SK-N-SH (cell line): Measurements from ENCODE around the gene HNRNPAB. TPM values are rescaled to one million over a fixed set of nuclear protein-coding genes. Genes with fewer than 3 reads are reported as not detected.

Experiments used
- CTCF ChIA-PET: fragments of 300-600, 350-600 bp; formaldehyde crosslinking; extraction: SDS; loops from one replicate; lab custom pipeline; 2021; lab: Yijun Ruan, JAX
- POLR2A ChIA-PET: fragments of 350-600 bp; sonication (Branson Sonifier 250); formaldehyde crosslinking; extraction: SDS; loops from one replicate; lab custom pipeline; 2020; ENCODE audit warnings: antibody characterized with exemption, inconsistent platforms; lab: Yijun Ruan, JAX
- DNase-seq: peaks from one replicate; pipeline ENCODE4 v3.0.0; 2012
- H2AFZ ChIP-seq: fragments of 200-600 bp; sonication (generic); 2 replicates; pipeline ENCODE4 v1.8.1; 2016; ENCODE audit warnings: antibody characterized with exemption, mild to moderate bottlenecking, low read depth
- H3F3A ChIP-seq: fragments of 200-600 bp; sonication (generic); replicated peaks from 2 replicates; pipeline ENCODE3; 2016; ENCODE audit warnings: antibody characterized with exemption, mild to moderate bottlenecking; ENCODE audit not compliant: insufficient read depth
- H3K27ac ChIP-seq, 2 experiments: fragments of 200-500 bp in 1 of 2; fragments of 200-600 bp in 1 of 2; sonication (Bioruptor generic) in 1 of 2; sonication (generic), shearing (Covaris generic) in 1 of 2; 2 replicates each; pipeline versions ENCODE4 v1.5.1 to v1.6.1; 2014 to 2016; ENCODE audit warnings: low read depth in 2 of 2, inconsistent platforms in 1 of 2, low read length in 1 of 2, mild to moderate bottlenecking in 1 of 2, mixed read lengths in 1 of 2
- H3K27me3 ChIP-seq: fragments of 200-600 bp; sonication (generic), shearing (Covaris generic); 2 replicates; pipeline ENCODE4 v1.6.1; 2016; ENCODE audit warnings: mixed run types; ENCODE audit not compliant: insufficient read depth
- H3K36me3 ChIP-seq, 2 experiments: fragments of 200-500 bp in 1 of 2; fragments of 200-600 bp in 1 of 2; sonication (Bioruptor generic) in 1 of 2; sonication (generic) in 1 of 2; replicated peaks in 1 of 2; 2 replicates each; pipeline versions ENCODE3 to v1.5.1; 2014 to 2016; ENCODE audit warnings: low read length in 1 of 2, mild to moderate bottlenecking in 1 of 2; ENCODE audit not compliant: insufficient read depth in 2 of 2, control insufficient read depth in 1 of 2
- H3K4me1 ChIP-seq, 2 experiments: fragments of 200-500 bp in 1 of 2; fragments of 200-600 bp in 1 of 2; sonication (Bioruptor generic) in 1 of 2; sonication (generic), shearing (Covaris generic) in 1 of 2; 2 replicates each; pipeline versions ENCODE4 v1.5.1 to v1.6.1; 2014 to 2016; ENCODE audit warnings: low read depth in 1 of 2, low read length in 1 of 2, mixed run types in 1 of 2; ENCODE audit not compliant: insufficient read depth in 2 of 2, control insufficient read depth in 1 of 2
- H3K4me2 ChIP-seq: fragments of 200-600 bp; sonication (generic), shearing (Covaris generic); 2 replicates; pipeline ENCODE4 v1.6.1; 2017; ENCODE audit warnings: mixed run types
- H3K4me3 ChIP-seq, 2 experiments: fragments of 200-500 bp in 1 of 2; fragments of 200-600 bp in 1 of 2; sonication (Bioruptor generic) in 1 of 2; sonication (generic), shearing (Covaris generic) in 1 of 2; 2 replicates each; pipeline versions ENCODE4 v1.5.1 to v1.8.1; 2014 to 2016; ENCODE audit warnings: low read depth in 2 of 2, inconsistent platforms in 1 of 2, low read length in 1 of 2, mild to moderate bottlenecking in 1 of 2, mixed read lengths in 1 of 2, moderate library complexity in 1 of 2
- H3K79me2 ChIP-seq: fragments of 200-600 bp; sonication (generic); 2 replicates; pipeline ENCODE4 v1.8.1; 2017; ENCODE audit warnings: mild to moderate bottlenecking; ENCODE audit not compliant: insufficient read depth
- H3K9ac ChIP-seq: fragments of 200-600 bp; sonication (generic); 2 replicates; pipeline ENCODE4 v1.6.1; 2017; ENCODE audit warnings: mixed run types
- H3K9me2 ChIP-seq: fragments of 200-600 bp; sonication (generic); 2 replicates; pipeline ENCODE4 v1.6.1; 2017; ENCODE audit warnings: mixed run types
- H3K9me3 ChIP-seq: fragments of 200-600 bp; sonication (generic); 2 replicates; pipeline ENCODE4 v1.6.1; 2017; ENCODE audit warnings: mixed run types, mild to moderate bottlenecking, moderate library complexity
- H4K20me1 ChIP-seq: fragments of 200-600 bp; sonication (generic); 2 replicates; pipeline ENCODE4 v1.6.1; 2017; ENCODE audit warnings: mild to moderate bottlenecking, mixed run types; ENCODE audit not compliant: insufficient read depth
- ELF1 ChIP-seq: IDR thresholded peaks from 2 replicates; pipeline ENCODE4 v1.4.0; 2012
- EZH2phosphoT487 ChIP-seq: fragments of 200-600 bp; sonication (generic); IDR thresholded peaks from 2 replicates; pipeline ENCODE4 v1.6.1; 2017; ENCODE audit warnings: low read depth, mixed run types, mild to moderate bottlenecking, antibody characterized with exemption, moderate library complexity, borderline replicate concordance
- FOXM1 ChIP-seq: IDR thresholded peaks from 2 replicates; pipeline ENCODE4 v1.4.0; 2012; ENCODE audit warnings: low read depth, mild to moderate bottlenecking
- MXI1 ChIP-seq: IDR thresholded peaks from 2 replicates; pipeline ENCODE4 v1.6.1; 2012; ENCODE audit warnings: mild to moderate bottlenecking, low read depth, low read length, improper control_type of control experiment
- RAD21 ChIP-seq: IDR thresholded peaks from 2 replicates; pipeline ENCODE4 v1.6.1; 2012; ENCODE audit warnings: mild to moderate bottlenecking, low read length
- RXRA ChIP-seq: IDR thresholded peaks from 2 replicates; pipeline ENCODE4 v1.4.0; 2012; ENCODE audit warnings: low read depth, mild to moderate bottlenecking, borderline replicate concordance
- SIN3A ChIP-seq: IDR thresholded peaks from 2 replicates; pipeline ENCODE4 v1.6.1; 2012; ENCODE audit warnings: low read depth, mild to moderate bottlenecking, low read length, moderate library complexity, borderline replicate concordance
- SMC3 ChIP-seq: IDR thresholded peaks from 2 replicates; pipeline ENCODE4 v1.6.1; 2012; ENCODE audit warnings: low read depth, low read length, improper control_type of control experiment
- TAF1 ChIP-seq: IDR thresholded peaks from 2 replicates; pipeline ENCODE4 v1.6.1; 2012; ENCODE audit warnings: low read depth, mild to moderate bottlenecking, low read length, moderate library complexity, borderline replicate concordance
- TCF12 ChIP-seq: IDR thresholded peaks from 2 replicates; pipeline ENCODE4 v1.4.0; 2012
- WGBS: methylation state at CpG from one replicate; pipeline ENCODE4 v1.1.6; 2017; ENCODE audit warnings: low lambda C conversion rate; 5-methylcytosine and 5-hydroxymethylcytosine counted together
- polyA plus RNA-seq, 3 experiments: library from polyadenylated mRNA; depleted of rRNA; stranded (reverse); fragments of >200 nt; gene quantifications; 2 replicates each; pipeline ENCODE4 v1.2.3, GENCODE V29; 2012
- TF ChIP-seq, protein P1 (sequence below): fragments of 150-350 bp; IDR thresholded peaks from 2 replicates; pipeline ENCODE4 v1.6.1; 2017; ENCODE audit warnings: antibody characterized with exemption, low read length, low read depth, borderline replicate concordance
- TF ChIP-seq, protein P2 (sequence below): fragments of 200-600 bp; sonication (generic); IDR thresholded peaks from 2 replicates; pipeline ENCODE4 v1.6.1; 2017; ENCODE audit warnings: antibody characterized with exemption, mild to moderate bottlenecking, moderate library complexity
- TF ChIP-seq, protein P3 (sequence below): IDR thresholded peaks from 2 replicates; pipeline ENCODE4 v1.4.0; 2012; ENCODE audit warnings: low read depth

The HNRNPAB gene
- polyA plus RNA-seq, 1 of the 3 experiments (the other 2 are of a cell fraction) = 164 TPM

DNA sequence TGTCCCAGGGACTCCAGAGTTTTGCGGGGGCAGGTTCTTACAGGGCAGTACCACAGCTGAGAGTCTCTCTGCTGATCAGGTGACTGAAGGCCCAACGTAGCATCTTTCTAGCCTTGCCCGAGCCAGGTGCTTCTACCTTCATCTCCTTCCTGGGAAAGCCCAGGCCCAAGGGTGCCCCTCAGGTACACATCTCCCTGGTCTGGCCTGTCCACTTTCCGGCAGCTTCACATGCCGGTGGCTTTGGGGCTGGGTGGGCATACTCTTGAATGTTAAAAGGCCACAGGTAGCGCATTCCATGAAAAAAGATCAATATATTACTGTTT, 33.9 kb downstream of the HNRNPAB start:
- no peak overlapping the region for H3K4me2 ChIP-seq
- no peaks in the 10 kb centered on the region for H4K20me1 ChIP-seq
- H3K36me3 ChIP-seq = no peaks in the 10 kb centered on the region
- H3K79me2 ChIP-seq = no peaks in the 10 kb centered on the region
- H3F3A ChIP-seq = peaks cover 7% of the 10 kb centered on the region
- no peaks in the 10 kb centered on the region for H3K9me2 ChIP-seq
- no peak for DNase-seq
- 83% methylated on average over 6 of the region's 6 CpGs for WGBS
- no peaks in the 10 kb centered on the region for H3K27me3 ChIP-seq
- ChIA-PET POLR2A (interaction anchor here (0.7 kb wide), 1 partner anchor 351 kb away, joined by 3 read pairs; no protein-coding TSS in a partner anchor), CTCF (interaction anchor here (0.6 to 12.2 kb wide), 7 partner anchors 9 to 354 kb away, joined by 3 to 147 read pairs (median 3); partner anchors contain the start of gene COL23A1)
- H3K27ac ChIP-seq = peak overlapping the region in 1 of 2 experiments; percentile 67; a peak in 1 of 4 replicates
- H3K9ac ChIP-seq = no peak overlapping the region
- H2AFZ ChIP-seq = no peak overlapping the region
- H3K9me3 ChIP-seq = no peaks in the 10 kb centered on the region
- TF ChIP-seq SIN3A = no peak
- TF ChIP-seq, protein P1, sequence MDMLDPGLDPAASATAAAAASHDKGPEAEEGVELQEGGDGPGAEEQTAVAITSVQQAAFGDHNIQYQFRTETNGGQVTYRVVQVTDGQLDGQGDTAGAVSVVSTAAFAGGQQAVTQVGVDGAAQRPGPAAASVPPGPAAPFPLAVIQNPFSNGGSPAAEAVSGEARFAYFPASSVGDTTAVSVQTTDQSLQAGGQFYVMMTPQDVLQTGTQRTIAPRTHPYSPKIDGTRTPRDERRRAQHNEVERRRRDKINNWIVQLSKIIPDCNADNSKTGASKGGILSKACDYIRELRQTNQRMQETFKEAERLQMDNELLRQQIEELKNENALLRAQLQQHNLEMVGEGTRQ = no peak
- TF ChIP-seq, protein P2, sequence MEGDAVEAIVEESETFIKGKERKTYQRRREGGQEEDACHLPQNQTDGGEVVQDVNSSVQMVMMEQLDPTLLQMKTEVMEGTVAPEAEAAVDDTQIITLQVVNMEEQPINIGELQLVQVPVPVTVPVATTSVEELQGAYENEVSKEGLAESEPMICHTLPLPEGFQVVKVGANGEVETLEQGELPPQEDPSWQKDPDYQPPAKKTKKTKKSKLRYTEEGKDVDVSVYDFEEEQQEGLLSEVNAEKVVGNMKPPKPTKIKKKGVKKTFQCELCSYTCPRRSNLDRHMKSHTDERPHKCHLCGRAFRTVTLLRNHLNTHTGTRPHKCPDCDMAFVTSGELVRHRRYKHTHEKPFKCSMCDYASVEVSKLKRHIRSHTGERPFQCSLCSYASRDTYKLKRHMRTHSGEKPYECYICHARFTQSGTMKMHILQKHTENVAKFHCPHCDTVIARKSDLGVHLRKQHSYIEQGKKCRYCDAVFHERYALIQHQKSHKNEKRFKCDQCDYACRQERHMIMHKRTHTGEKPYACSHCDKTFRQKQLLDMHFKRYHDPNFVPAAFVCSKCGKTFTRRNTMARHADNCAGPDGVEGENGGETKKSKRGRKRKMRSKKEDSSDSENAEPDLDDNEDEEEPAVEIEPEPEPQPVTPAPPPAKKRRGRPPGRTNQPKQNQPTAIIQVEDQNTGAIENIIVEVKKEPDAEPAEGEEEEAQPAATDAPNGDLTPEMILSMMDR = no peak
- no peak for TF ChIP-seq EZH2phosphoT487
- no peak for TF ChIP-seq RXRA
- TF ChIP-seq FOXM1 = no peak
- TF ChIP-seq, protein P3, sequence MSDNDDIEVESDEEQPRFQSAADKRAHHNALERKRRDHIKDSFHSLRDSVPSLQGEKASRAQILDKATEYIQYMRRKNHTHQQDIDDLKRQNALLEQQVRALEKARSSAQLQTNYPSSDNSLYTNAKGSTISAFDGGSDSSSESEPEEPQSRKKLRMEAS = no peak
- TF ChIP-seq MXI1 = no peak
- TF ChIP-seq TAF1 = no peak
- no peak for TF ChIP-seq SMC3
- no peak for TF ChIP-seq TCF12
- TF ChIP-seq ELF1 = no peak
- TF ChIP-seq RAD21 = no peak
- H3K4me1 ChIP-seq = peaks cover 0 to 35% of the 10 kb centered on the region in 2 experiments; a peak in 1 of 4 replicates
- H3K4me3 ChIP-seq = no peak overlapping the region
